Tibial nerve (tissue), 4 donors: ENCODE data around the gene ST8SIA4. TPM values are rescaled to one million over a fixed set of nuclear protein-coding genes. Genes with fewer than 3 reads are reported as not detected.

Source experiments
- DNase-seq, 2 donors: peaks; one replicate each; pipeline ENCODE4 v3.0.0-alpha.2; 2019; ENCODE audit warnings: low spot score in 2 of 2
- H3K27ac ChIP-seq, 4 donors: fragments of 200-600 bp; sonication (generic) in 3 of 4; one replicate each; pipeline ENCODE4 v1.5.1; 2017 to 2019; ENCODE audit warnings: mild to moderate bottlenecking in 1 of 4
- H3K27me3 ChIP-seq, 2 donors: fragments of 200-600 bp; sonication (generic) in 1 of 2; one replicate each; pipeline versions ENCODE4 v1.5.1 to v1.6.0; 2017 to 2019
- H3K36me3 ChIP-seq, 3 donors: fragments of 200-600 bp; sonication (generic); one replicate each; pipeline ENCODE4 v1.5.1; 2018 to 2019
- H3K4me1 ChIP-seq, 4 donors: fragments of 200-600 bp; sonication (generic) in 3 of 4; one replicate each; pipeline ENCODE4 v1.5.1; 2017 to 2019
- H3K4me3 ChIP-seq, 4 donors: fragments of 200-600 bp; sonication (generic) in 3 of 4; one replicate each; pipeline ENCODE4 v1.5.1; 2017 to 2019; ENCODE audit warnings: mild to moderate bottlenecking in 1 of 4, moderate library complexity in 1 of 4
- H3K9me3 ChIP-seq, 4 donors: fragments of 200-600 bp; sonication (generic) in 3 of 4; one replicate each; pipeline ENCODE4 v1.5.1; 2017 to 2019
- CTCF ChIP-seq, 5 experiments: fragments of 200-600 bp in 3 of 5; fragments of 450-650 bp in 2 of 5; sonication (generic) in 3 of 5; IDR thresholded peaks; one replicate each; pipeline ENCODE4 v1.5.1; 2016 to 2019; ENCODE audit warnings: antibody characterized with exemption in 5 of 5, mild to moderate bottlenecking in 3 of 5, moderate library complexity in 2 of 5
- EP300 ChIP-seq, 2 donors: sonication (generic); formaldehyde crosslinking; IDR thresholded peaks; one replicate each; pipeline ENCODE4 v1.6.1; 2017; ENCODE audit warnings: antibody characterized with exemption in 2 of 2, mild to moderate bottlenecking in 1 of 2
- POLR2A ChIP-seq, 2 donors: fragments of 450-650 bp; IDR thresholded peaks; one replicate each; pipeline ENCODE4 v1.6.1; 2017; ENCODE audit warnings: antibody characterized with exemption in 2 of 2, mild to moderate bottlenecking in 2 of 2, moderate library complexity in 2 of 2
- WGBS, 2 donors: methylation state at CpG; one replicate each; pipeline ENCODE4 v1.1.5; 2018; 5-methylcytosine and 5-hydroxymethylcytosine counted together
- total RNA-seq, 4 donors: library from RNA; depleted of rRNA; stranded (reverse); fragments of >200 nt; gene quantifications; one replicate each; pipeline ENCODE4 v1.1.0, GENCODE V29; 2016

ST8SIA4 gene
- total RNA-seq, 4 donors from 2014 or later: 1.8 to 5.7 (median 3.5) TPM

- Histone ChIP-seq H3K36me3 (no peaks in the 10 kb centered on the region), H3K4me3 (peak overlapping the region; percentile 27 to 63 (median 42)), H3K27me3 (peaks cover 0 to 5% of the 10 kb centered on the region in 2 donors), H3K27ac (peak overlapping the region in 3 of 4 donors; percentile 39 to 80 (median 46)), H3K9me3 (no peaks in the 10 kb centered on the region), H3K4me1 (peaks cover 0 to 27% (median 1%) of the 10 kb centered on the region in 4 donors)
- TF ChIP-seq CTCF (IDR thresholded peaks at IDR 0.05) (no peak), EP300 (IDR thresholded peaks at IDR 0.05) (peak in 1 of 2 donors; percentile 31)
- DNase-seq: no peak
- 15 to 18% methylated on average over 23 of the region's 23 CpGs for WGBS, 2 donors
These were observed 1.3 kb upstream of the ST8SIA4 start for GRCh38 chr5:100904259-100904861.

GRCh38 chr5:100902440-100903038, 543 bp downstream of the ST8SIA4 start:
- 1 to 3% methylated on average over 14 of the region's 14 CpGs for WGBS, 2 donors
- Histone ChIP-seq H3K36me3 (no peaks in the 10 kb centered on the region), H3K4me3 (peak overlapping the region; percentile 27 to 63 (median 42)), H3K27me3 (peaks cover 0 to 5% of the 10 kb centered on the region in 2 donors), H3K4me1 (peaks cover 0 to 27% (median 1%) of the 10 kb centered on the region in 4 donors), H3K27ac (peak overlapping the region in 3 of 4 donors; percentile 79 to 84 (median 80)), H3K9me3 (no peaks in the 10 kb centered on the region)
- TF ChIP-seq CTCF (IDR thresholded peaks at IDR 0.05) (no peak), EP300 (IDR thresholded peaks at IDR 0.05) (no peak)
- no peak for DNase-seq

GRCh38 chr5:100901821-100902341, 1.2 kb downstream of the ST8SIA4 start:
- H3K36me3 ChIP-seq: no peaks in the 10 kb centered on the region
- H3K27ac ChIP-seq: peak overlapping the region in 3 of 4 donors; percentile 79 to 84 (median 80)
- peaks cover 0 to 27% (median 1%) of the 10 kb centered on the region in 4 donors for H3K4me1 ChIP-seq
- TF ChIP-seq CTCF (IDR thresholded peaks at IDR 0.05): no peak
- no peak for TF ChIP-seq POLR2A (IDR thresholded peaks at IDR 0.05)
- peak in 1 of 2 donors; percentile 75 for TF ChIP-seq EP300 (IDR thresholded peaks at IDR 0.05)
- H3K4me3 ChIP-seq: peak overlapping the region; percentile 26 to 63 (median 42)
- WGBS, 2 donors: 4% methylated on average over 9 of the region's 9 CpGs
- DNase-seq: peak in 1 of 2 donors; percentile 50
- H3K27me3 ChIP-seq: peaks cover 0 to 5% of the 10 kb centered on the region in 2 donors
- H3K9me3 ChIP-seq: no peaks in the 10 kb centered on the region

GRCh38 chr5:100900796-100901781, 2.0 kb downstream of the ST8SIA4 start:
- TF ChIP-seq EP300 (IDR thresholded peaks at IDR 0.05): peak in 1 of 2 donors; percentile 6
- TF ChIP-seq POLR2A (IDR thresholded peaks at IDR 0.05): peak in 1 of 2 donors; percentile 7
- no peak for TF ChIP-seq CTCF (IDR thresholded peaks at IDR 0.05)
- H3K9me3 ChIP-seq: no peaks in the 10 kb centered on the region
- H3K36me3 ChIP-seq: no peaks in the 10 kb centered on the region
- H3K4me3 ChIP-seq: peak overlapping the region; percentile 26 to 63 (median 42)
- H3K27ac ChIP-seq: peak overlapping the region; percentile 16 to 84 (median 80)
- H3K4me1 ChIP-seq: peaks cover 0 to 27% (median 1%) of the 10 kb centered on the region in 4 donors
- H3K27me3 ChIP-seq: peaks cover 0 to 5% of the 10 kb centered on the region in 2 donors
- 0 to 1% methylated on average over 34 to 45 of the region's 47 CpGs for WGBS, 2 donors
- DNase-seq: peak; percentile 36 to 46
